ENCODE measurements around the gene TELO2.

DNA sequence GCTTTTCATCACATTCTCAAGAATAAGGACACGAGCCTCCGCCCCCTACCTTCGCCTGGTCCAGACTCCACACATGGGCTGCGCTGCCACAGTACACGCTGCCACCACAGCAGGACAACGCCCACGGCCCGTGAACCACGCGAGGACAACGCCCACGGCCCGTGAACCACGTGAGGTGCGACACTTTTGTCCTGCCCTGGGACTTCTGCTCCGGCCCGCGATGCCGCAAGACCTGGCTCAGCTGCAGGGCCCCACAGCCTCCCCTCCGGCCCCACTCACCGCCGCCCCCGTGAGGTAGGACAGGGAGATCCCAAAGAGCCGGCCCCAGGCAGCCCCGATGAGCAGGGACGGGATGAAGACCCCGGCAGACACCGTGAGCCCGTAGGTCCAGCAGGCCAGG, 42.9 kb upstream of the TELO2 start:
- no peak for TF ChIP-seq RXRA (IDR thresholded peaks at IDR 0.05)
- TF ChIP-seq, protein P1, sequence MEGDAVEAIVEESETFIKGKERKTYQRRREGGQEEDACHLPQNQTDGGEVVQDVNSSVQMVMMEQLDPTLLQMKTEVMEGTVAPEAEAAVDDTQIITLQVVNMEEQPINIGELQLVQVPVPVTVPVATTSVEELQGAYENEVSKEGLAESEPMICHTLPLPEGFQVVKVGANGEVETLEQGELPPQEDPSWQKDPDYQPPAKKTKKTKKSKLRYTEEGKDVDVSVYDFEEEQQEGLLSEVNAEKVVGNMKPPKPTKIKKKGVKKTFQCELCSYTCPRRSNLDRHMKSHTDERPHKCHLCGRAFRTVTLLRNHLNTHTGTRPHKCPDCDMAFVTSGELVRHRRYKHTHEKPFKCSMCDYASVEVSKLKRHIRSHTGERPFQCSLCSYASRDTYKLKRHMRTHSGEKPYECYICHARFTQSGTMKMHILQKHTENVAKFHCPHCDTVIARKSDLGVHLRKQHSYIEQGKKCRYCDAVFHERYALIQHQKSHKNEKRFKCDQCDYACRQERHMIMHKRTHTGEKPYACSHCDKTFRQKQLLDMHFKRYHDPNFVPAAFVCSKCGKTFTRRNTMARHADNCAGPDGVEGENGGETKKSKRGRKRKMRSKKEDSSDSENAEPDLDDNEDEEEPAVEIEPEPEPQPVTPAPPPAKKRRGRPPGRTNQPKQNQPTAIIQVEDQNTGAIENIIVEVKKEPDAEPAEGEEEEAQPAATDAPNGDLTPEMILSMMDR (IDR thresholded peaks at IDR 0.05; ENCODE audit: low read depth, low read length, missing input control) = no peak
- TF ChIP-seq JUND (IDR thresholded peaks at IDR 0.05) = no peak
- no peak for TF ChIP-seq MAX (IDR thresholded peaks at IDR 0.05)
- no peak for TF ChIP-seq FOXA1 (IDR thresholded peaks at IDR 0.05)
- TF ChIP-seq, protein P2, sequence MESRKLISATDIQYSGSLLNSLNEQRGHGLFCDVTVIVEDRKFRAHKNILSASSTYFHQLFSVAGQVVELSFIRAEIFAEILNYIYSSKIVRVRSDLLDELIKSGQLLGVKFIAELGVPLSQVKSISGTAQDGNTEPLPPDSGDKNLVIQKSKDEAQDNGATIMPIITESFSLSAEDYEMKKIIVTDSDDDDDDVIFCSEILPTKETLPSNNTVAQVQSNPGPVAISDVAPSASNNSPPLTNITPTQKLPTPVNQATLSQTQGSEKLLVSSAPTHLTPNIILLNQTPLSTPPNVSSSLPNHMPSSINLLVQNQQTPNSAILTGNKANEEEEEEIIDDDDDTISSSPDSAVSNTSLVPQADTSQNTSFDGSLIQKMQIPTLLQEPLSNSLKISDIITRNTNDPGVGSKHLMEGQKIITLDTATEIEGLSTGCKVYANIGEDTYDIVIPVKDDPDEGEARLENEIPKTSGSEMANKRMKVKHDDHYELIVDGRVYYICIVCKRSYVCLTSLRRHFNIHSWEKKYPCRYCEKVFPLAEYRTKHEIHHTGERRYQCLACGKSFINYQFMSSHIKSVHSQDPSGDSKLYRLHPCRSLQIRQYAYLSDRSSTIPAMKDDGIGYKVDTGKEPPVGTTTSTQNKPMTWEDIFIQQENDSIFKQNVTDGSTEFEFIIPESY (IDR thresholded peaks at IDR 0.05) = no peak
- TF ChIP-seq RAD21 (IDR thresholded peaks at IDR 0.05) = no peak
- TF ChIP-seq TAF1 (conservative IDR thresholded peaks at IDR 0.05) = no peak
- no peak for TF ChIP-seq YY1 (IDR thresholded peaks at IDR 0.05)
- TF ChIP-seq SP1 (IDR thresholded peaks at IDR 0.05) = no peak
- TF ChIP-seq GABPA (IDR thresholded peaks at IDR 0.05 in 1 of 2, conservative IDR thresholded peaks at IDR 0.05 in 1 of 2) = no peak
- no peak for TF ChIP-seq EGR1 (IDR thresholded peaks at IDR 0.05; ENCODE audit: low read depth in 2 of 2)
